HG03280 (cell line): Measurements from ENCODE around the gene SCARB1.

Experiments
- ATAC-seq: cut with Tn5 transposase; IDR thresholded peaks from one replicate; pipeline ENCODE4 v1.9.1; 2021; ENCODE audit warnings: mild to moderate bottlenecking, moderate library complexity; ENCODE audit not compliant: unreplicated experiment

SCARB1 gene

DNA sequence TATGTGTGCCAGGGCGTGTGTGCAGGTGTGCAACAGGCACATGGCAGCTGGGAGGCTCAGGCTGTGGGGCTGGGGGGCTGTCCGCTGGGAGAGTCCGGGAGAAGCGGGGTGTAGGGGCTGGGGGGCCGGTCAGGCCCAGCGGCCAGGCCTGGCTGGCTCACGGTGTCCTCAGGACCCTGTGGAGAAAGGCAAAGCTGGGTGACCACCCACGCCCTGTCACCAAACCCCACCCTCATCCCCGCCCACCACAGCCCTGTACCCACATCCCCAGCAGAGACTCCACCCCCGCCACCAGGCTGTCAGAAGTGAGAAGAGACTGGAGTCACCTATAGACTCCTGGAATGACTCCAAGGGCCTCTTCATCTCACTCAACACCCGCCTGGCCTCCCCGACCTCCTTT, 85.3 kb downstream of the SCARB1 start:
- no peak for ATAC-seq

DNA sequence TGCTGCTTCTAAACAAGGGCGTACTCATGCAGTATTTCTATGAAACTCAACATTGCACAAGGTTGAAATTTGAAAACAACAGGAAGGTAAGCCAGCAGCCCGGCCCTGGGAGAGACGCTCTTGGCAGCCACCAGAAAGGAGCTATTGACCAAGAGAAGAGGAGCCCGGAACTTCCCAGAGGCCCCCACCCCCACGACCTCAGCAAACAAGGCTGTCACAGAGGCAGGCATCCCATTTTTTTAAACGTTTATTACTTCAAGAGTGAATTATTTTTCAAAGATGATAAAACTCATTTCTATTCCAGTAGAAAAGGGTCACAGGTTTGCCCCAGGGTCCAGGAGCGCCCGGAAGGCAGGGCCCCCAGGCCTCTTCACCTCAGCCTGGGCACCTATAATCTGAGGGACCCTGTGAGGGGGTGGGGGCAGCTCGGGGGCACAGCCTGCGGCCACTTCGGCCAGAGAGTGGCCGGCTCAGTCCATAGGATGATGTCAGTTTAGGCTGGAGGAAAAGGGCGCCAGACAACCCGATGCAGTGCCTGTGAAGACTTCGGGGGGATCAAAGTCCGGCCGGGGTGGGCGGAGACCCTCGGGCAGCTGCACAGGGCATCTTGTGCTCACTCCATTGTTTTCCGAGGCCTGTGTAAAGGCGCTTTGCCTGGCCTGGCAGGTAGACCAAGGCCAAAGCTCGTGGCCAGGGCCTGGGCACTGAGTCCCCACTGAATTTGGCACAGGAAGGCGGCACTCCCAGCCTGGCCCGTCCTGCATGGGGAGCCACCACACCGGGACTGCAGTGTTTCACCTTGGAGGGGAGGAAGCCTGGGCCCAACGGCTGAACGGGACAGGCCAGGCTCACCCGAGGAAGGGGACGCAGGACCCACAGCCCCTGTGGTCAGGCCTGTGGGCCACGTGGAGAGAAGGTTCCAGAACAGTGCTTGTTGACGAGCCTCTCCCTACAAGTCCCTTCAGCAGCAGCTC, 86.0 kb downstream of the SCARB1 start:
- no peak for ATAC-seq

DNA sequence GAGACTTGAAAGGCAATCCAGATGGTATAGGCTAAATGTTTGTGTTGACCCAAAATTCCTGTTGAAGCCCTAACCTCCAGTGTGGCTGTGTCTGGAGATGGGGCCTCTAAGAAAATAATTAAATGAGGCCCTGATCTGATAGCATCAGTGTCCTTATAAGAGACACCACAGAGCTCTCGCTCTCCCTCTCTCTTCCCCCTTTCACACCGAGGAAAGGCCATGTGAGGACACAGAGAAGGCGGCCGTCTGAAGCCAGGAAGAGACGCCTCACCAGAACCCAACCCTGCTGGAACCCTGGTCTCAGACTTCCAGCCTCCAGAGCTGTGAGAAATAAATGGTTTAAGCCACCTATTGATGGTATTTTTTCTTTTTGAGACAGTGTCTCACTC, 87.5 kb downstream of the SCARB1 start:
- ATAC-seq = no peak

DNA sequence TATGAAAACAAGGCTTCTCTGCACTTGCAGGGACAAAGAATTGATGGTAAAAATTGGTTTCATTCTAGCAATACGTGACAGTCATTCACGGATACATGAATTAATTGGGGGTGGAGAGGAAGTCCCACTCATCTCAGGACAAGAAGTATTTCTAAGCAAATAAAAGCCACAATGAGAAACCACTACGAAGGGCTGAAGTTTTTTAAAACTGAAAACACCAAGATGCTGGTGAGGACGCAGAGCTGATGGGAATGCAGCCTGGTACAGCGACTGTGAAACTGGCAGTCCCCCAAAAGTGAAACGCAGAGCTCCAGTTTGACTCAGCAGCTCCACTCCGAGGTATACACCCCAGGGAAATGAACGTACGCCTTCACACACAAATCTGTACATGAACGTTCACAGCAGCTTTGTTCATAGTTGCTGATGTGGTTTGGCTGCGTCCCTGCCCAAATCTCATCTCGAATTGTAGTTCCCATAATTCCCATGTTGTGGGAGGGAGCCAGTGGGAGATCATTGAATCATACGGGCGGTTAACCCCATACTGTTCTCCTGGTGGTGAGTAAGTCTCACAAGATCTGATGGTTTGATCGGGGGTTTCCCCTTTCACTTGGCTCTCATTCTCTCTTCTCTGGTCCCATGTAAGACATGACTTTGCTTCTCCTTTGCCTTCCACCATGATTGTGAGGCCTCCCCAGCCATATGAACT, 89.0 kb downstream of the SCARB1 start:
- ATAC-seq = peak; percentile 78

DNA sequence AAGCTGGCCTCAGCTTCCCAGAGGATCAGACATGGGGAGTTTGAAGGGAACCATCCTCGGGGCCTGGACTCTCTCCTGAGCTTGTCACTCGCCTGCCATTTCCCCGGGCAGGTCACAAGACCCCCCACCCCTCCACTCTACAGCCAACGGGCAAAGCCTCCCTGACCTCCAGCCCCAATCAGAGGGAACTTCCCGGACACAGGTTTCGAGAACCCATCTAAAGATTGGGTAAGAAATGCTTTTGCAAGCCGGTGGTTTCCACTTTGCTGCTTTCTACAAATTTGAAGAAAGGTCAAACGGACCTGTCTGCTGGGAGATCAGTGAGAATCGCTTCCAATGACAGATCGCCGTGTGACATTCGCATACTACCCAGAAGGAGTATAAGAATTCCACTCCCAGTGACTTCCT, 89.6 kb downstream of the SCARB1 start:
- peak; percentile 26 for ATAC-seq

DNA sequence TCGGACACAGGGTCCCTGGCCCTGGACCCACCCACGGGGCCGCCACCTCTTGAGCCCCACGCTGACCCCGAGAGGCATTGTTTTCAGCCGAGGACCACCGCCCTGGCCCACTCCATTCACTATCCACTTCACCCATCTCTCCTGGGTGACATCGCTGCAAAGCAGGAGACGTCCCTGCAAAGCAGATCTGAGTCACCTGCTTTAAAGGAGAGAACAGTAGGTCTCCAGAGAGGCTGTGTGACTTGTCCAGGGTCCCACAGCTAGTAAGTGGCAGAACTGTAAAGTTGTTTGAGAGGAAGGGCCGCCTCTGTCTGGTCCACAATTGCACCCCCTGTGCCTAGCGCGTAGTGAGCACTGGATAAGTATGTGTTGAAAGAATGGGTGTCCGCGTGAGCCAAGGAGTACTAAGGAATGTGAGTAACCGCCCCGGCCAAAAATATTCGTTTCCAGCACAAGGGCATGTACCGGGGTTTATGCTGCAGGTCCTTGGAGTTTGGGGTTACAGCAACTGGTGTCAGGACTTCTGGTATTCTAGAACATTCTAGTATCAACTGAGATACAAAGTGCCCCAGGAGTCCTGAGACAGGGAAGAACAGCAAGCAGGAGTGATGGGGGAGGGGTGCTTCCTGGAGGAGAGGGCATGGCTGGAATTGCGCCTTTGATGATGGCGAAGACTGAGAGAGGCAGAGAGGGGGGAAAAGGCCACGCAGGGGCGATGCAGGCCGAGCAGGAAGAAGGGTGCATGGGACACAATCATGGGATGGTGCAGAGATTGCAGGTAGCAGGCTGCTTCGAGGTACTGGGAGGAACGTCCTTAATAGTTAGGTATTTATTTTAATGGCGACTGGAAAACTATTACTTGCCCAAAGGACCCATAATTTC, 91.1 kb downstream of the SCARB1 start:
- no peak for ATAC-seq

DNA sequence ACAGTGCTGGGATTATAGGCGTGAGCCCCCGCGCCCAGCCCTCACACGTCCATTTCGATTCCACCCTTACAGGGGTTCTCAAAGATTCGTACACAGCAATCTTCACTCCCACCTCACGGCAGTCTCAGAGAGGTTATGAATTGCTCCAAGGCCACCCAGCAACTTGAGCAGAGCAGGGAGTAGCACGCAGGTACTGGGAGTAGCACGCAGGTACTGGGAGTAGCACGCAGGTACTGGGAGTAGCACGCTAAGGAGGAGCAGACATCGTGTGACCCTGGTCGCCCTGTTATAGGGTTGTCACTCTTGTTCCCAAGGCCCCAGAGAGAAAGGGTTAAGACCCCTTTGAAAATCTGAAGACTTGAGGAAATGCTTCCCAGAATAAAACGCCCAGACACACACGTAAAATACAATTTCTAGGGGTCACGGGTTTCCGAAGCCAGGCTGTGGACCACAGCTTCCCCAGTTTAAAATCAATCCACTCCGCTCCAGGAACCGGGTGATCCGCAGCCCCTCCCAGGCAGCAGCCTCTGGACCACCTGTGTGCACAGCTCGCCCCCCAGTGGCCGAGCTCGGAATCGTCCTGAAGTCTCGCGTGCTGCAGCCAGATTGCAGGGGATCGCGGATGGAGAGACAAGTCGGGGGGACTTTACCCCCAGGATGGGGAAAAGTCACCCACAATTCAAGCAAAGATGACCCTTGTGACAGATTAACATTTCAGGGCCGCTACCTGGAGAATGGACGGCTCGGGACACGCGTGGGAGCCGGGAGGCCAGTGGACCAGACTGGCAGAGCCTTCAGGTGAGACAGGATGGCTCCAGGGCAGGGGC, 92.0 kb downstream of the SCARB1 start:
- no peak for ATAC-seq

DNA sequence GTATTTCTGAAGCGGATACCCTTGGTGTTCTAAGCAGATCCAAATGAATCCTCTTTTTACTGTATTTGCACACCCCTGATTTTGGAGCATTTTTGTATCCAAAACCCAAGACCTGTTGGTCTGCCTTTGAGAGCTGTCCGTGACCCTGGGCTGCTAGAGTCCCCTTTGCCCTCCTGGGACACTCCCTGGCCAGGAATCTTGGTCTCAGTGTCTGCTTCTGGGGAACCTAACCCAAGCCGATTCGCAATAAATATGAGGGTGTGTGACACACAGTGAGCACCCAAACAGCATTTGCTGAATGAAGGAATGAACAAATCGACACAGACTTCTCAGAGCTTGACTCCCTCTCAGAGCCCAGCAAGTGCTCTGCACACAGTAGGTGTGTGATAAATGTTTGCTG, 92.9 kb downstream of the SCARB1 start:
- ATAC-seq = no peak

DNA sequence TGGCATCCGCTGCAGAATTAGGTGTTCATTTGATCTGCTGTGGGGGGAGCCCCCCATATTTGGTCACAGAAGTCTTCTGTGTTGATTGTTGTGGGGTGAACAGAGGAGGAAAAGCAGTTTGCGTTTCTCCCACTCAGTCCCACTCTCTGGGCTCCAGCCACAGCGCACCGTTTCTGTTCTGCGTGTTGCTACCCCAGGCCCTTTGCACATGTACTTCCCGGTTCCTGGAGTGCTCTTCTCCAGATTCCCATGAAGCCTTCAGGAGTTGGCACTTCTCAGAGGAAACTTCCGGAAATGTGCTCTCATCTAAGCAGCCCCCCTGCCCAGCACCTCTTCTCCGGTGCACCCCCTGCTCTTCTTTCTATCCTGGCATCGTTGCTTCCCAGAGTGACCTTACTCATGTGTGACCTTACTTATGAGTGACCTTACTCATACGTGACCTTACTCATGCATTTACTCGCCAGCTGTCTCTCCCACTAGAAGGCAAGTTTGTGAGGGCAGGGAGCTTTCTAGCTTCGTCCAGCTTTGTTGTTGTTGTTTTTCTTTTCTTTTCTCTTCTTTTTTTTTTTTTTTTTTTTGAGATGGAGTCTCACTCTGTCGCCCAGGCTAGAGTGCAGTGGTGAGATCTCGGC, 93.7 kb downstream of the SCARB1 start:
- ATAC-seq = no peak

DNA sequence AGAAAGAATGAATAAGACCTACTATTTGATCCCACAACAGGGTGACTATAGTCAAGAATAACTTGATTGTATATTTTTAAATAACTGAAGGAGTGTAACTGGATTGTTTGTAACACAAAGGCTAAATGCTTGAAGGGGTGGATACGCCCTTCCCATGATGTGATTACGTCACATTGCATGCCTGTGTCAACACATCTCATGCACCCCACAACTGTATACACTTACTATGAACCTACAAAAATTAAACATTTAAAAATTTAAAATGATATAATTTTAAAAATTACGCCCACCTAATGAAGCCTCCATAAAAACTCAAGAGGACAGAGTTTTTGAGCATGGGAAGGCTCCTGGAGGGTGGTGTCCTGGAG, 94.5 kb downstream of the SCARB1 start:
- no peak for ATAC-seq

DNA sequence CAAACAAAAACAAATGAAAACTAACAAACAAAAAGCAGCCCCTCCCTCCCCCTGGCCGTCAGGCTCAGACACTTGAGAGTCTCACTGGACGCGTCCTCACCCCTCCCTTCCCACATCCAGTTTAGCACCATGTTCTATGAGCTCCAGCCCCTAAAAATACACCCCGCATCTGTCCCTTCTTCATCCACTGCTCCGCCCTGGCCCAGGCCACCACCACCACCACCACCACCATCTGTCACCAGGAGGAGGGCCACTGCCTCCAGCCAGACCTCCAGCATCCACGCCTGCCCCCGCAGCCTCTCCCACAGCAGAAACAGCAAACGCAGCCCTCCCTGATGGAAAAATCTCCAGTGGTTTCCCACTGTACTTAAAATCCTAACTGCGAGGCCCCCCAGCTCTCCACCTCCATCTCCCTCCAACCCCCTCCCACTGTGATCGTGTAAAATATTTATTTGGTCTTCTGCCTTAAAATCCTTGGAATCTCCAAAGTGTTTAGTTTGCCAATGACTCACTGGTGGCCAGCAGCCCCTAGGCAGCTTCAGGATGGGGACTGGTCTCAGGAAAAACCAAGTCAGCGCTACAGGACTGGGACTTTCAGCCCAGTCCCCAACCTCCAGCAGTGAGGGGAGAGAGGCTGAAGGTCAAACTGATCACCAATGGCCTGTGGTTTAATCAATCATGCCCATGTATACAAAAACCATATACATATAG, 95.1 kb downstream of the SCARB1 start:
- no peak for ATAC-seq

DNA sequence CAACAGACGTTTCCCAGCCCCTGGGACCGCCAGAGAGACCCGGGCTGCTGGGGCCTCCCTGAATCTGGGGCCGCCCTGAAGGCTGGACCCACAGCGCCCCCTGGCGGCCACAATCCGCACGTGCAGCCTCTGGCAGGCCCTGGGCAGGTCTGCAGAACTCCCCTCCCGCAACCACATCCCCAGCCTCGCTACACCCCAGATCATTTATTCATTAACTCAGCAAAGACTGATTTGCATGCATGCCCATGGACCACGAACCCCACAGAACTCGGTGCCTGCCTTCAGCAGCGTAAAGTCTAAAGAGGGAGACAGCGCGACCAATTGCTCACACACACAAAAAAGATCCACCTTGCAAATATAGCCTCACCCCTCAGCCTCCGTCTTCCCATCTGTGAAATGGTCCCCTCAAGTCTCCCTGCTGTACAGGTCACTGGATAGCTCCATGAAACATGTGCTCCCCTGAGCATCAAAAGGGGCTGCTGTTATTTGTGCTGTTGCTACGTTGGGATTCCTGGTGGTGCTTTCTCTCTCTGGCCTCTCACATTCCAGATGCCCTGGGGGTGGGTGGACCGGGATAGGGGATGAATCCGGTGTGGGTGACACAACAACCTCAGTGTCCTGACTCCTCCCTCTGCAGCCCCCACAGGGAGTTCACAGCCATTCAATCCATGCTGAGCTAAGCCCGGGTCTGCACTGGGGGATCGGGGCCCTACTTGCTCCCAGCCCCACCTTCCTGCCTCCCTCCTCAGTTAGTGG, 96.4 kb downstream of the SCARB1 start:
- no peak for ATAC-seq

DNA sequence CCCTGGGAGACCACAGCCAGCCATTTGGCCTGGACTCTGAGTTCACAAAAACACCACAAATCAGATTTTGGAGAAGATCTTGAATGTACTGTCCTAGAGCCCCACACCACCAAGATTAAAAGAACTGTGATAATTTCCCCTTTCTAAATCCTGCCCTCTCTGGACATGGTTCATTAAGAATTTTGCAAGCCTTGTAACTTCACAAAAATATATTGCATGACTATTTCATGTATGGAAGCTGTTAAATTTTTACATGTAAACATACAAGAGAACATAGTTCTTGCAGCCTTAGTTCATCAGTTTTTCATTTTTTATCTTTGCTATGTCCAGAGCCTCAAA, 97.0 kb downstream of the SCARB1 start:
- no peak for ATAC-seq

DNA sequence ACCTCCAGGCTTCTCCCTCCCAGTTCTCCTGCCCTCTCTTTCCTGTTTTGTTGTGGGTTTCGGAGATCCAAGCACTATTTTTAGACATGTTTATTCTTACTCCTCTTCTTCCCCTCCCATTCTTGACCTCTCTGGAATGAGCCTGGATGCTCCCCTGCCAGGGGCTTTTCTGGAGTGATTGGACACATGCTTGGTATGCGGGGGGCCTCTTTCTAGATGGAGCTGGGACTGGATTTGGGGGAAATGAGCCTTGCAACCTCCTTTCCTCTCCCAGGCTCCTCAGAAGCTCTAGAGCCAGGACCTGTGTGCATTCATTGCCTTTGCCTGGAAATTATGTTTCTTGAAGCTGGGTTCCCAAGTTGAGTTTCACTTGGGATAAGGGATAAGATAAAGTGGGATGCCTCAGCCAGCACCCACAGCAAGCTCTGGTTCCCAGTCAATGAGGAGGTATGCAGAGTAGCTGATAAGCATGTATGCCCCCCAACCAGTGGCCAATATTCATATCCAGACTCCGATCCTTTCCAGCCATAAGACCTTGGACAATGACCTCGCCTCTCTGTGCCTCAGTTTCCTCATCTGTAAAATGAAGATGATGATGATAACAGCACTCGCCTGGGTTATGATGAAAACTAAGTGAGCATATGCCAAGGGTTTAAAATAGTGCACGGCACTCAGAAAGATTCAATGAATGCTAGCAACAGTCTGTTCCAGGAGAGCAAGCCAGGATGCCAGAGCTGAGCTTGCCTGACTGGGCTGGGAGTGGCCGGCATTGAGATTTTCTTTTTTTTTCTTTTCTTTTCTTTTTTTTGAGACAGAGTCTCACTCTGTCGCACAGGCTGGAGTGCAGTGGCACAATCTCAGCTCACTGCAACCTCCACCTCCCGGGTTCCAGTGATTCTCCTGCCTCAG, 97.8 kb downstream of the SCARB1 start:
- ATAC-seq = no peak

DNA sequence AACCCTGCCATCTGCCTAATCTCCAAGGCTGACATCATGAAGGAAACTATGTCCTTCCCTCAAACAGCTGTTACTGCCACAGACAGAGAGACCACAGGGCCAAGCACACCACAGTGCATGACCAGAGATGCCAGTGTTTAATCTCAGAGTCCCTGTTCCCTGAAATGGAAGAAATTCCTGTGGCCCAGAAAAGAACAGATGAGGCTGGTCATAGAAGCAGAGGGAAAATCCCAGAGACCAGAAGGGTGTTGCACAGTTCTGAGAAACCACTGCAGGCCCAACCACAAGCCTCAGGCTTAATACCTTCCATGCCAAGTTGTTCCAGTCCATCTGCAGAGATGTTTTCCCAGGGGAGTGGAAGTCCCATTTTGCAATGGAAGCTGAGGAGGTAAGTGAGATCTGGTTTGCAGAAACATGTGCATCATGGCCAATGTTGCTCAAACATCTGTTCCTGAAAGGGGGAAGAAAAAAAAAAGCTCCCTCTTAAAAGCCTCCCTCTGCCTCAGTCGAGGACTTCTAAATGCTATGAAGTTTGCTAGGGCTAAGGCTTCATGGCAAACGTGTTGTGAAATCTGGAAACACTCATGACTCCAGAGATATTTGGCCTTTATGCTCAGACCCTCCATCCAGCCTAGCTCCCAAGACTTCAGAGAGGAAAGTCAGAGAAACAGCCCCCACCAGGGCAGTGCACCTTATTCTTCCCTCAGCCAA, 98.6 kb downstream of the SCARB1 start:
- no peak for ATAC-seq

DNA sequence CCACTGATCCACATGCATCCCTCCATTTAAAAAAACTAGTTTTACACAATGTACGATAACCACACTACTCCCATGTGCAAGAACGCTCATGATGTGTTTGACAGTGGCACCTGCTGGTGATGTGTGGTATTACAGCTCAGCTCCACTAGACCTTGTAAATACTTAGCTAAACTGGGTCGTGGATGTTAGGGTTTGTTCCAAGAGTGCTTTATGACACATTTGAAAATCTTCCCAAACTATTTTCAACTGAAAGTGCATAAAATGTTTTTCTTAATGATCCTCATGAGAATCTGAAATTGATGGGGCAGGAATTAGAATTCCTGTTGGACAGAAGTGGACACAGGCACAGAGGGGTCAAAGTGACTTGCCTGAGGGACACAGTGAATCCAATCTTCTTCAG, 99.2 kb downstream of the SCARB1 start:
- no peak for ATAC-seq

DNA sequence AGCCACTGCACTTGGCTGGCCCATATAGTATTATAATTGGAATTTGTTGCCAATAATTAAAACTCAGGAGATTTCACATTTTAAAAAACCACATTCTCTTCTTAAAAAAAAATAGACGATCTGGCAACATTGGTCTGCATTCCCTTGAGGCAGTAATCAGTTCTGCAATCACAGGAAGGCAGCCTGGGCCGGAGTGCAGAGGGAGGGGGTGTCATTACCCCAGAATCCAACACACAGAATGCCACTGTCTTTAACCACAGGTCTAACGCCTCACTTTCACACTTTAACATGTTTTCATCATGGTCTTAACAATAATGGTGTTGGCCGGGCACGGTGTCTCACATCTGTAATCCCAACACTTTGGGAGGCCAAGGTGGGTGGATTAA, 100.1 kb downstream of the SCARB1 start:
- no peak for ATAC-seq
